CD4-positive, alpha-beta T cell treated with Interleukin-15 for 1 hour (primary cell): ENCODE data around the gene CSNK1A1.
"Not testable (repeated sequence)": the region's sequence is repeated elsewhere in the genome, so short reads cannot be mapped to it uniquely, and the experiment has no call there.

Experiments
- DNase-seq: peaks from one replicate; pipeline ENCODE4 v3.0.0-alpha.2; 2020

The CSNK1A1 gene

DNA sequence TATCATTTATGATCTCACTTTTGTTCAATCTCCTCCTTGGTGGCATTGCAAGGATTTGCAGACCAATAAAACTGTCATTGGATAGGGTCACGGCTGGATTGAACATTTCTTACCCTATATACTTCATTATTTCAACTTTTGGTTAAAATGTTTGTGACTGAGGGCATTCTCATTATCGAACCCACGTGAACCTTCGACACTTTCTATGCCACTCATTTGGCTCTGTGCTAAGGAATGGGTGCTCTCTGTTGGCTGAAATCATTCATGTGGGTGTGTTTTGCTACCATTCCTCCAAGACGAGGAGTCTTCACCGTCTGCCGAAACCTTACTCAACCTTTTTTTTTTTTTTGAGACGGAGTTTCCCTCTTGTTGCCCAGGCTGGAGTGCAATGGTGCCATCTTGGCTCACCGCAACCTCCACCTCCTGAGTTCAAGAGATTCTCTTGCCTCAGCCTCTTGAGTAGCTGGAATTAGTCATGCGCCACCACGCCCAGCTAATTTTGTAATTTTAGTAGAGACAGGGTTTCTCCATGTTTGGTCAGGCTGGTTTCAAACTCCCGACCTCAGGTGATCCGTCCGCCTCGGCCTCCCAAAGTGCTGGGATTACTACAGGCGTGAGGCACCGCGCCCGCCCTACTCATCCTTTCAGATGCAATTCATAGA is 62.5 kb downstream of the CSNK1A1 start:
- DNase-seq: no peak

DNA sequence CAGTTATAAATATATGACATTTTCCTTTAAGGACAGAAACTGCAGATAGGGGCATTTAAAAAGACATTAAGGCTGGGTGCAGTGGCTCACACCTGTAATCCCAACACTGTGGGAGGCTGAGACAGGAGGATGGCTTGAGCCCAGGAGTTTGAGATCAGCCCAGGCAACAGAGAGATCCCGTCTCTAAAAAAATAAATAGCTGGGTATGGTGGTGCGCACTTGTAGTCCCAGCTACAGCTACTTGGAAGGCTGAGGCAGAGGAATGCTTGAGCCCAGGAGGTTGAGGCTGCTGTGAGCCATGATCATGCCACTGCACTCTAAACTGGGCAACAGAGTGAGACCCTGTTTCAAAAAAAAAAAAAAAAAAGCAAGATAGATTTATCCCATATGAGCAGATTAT is 63.6 kb downstream of the CSNK1A1 start:
- DNase-seq: no peak

DNA sequence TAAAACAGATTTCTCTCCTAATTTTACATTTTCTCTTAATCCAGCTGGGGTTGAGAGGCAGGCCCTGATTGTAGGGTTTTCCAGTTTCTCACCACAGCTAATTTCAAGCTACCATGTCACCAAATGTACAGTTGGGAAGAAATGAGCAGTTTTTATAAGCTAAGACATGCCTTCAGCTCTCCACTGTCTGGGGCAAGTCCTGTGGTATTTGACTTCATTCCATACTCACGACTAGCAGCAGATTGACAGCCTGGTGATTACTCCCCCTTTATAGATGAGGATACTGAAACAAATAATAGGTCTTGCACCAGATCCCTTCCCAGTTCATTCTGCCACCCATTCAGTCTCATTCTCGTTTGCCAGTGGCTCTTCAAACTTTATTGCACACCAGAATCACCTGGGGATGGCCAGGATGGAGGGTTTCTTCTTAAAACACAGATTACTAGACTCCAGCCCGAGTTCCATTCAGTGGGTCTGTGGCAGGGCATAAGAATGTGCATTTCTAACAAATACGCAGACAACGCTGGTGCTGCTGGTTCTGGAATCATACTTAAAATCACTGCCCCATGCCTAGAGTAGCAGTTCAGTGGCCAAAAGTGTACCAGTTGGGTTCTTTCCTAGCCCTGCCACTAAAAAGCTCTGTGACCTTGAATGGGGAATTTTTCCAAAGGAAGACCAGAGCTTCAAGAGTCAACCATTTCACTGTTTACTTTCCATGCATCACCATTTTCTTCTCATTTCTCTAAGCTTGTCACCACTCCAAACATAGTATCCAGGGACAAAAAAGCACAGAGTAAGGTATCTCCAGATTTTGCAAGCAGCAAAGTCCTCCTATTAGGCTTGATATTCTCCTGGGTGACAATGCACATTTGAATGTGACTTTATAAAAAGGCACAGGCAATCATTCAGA is 64.3 kb downstream of the CSNK1A1 start:
- no peak for DNase-seq

DNA sequence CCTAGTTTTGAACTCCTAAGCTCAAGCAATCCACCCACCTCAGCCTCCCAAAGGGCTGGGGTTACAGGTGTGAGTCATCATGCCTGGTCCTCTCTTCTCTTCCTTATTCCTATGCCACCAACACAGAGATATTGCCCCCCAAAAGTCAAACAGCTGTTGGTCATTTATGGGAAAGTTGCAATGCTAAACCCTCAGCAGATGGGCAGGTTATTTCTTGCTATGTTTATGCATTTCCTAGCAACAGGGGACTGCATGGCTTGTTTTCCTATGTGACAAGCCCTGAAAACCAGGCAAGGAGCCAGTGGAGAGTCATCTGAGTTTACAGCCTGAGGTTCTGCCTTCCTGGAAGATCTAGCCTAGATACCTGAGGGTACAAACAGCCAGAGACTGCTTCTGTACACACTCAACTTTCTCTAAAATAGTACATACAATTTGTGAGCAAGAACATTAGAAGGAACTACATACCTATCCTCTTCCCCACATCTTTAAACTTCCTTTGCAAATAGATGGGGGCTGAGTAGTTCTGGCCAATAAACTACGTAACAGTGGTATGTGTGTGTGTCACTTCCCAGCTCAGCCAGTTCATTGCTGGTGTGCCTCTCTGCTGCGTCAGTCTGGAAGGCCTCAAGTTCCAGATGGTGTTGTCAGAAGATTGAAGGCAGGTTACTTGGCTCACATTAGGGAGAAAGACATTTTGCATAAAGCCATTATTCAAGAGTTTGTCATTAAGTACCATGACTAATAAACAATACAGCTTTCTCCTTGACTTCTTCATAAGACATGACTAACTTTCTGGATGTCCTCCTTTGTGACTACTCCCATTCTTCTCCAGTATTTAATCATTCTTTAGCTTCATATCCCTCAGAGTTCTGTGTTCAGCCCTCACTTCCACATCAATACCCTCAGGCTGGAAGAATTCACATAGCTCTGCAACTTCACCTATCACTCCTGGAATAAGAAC is 65.3 kb downstream of the CSNK1A1 start:
- no peak for DNase-seq

DNA sequence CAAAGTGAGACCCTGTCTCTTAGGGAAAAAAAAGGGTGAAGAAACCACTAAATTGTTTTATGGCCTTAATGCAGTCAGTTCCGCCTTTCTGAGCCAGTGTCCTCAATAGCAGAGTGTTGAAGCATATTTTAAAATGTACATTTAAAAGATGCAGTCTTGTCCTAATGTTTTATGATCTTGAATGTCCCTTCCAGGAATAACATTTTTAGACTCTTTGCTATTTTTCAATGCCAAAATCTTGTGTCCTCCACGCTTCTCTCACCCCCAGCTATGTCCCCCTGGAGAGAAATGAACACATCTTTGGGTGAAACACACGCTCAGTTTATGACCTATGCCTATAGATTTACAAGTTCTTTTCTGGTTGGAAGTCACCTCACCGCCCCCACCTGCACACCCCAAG is 69.8 kb downstream of the CSNK1A1 start:
- no peak for DNase-seq

DNA sequence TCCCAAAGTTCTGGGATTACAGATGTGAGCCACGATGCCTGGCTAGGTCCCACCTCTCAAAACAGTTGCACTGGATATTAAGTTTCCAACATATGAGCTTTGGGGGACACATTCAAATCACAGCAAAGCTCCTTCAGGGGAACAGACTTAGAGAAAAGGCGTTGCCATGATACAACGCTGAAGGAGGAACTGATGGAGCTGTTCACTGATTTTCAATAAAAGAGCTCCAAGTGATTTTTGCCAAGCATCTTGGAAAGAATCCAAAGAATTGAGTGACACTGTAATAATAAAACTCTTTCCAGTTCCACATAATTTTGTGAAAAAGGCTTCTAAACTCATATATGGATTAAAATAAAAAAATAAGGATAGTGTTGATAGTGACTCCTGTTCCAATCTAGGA is 72.5 kb downstream of the CSNK1A1 start:
- DNase-seq: no peak

DNA sequence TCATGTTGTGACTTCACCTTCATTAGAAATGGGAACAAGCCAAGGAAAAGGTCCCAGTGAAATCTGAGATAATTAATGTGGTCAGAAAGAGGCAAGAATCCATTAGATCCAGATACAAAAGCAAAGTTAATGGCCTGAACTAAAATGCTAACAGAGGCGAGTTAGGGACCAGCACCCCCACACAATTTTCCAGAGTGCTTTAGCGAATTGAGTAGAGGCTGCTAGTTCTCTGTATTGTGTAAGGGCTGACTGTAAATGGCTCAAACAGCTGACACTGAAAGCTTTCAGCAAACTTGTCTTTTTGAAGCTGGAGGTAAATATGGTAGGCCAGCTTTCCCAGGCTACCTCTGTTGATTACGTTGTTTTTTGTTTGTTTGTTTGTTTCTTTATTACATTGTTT is 75.5 kb downstream of the CSNK1A1 start:
- DNase-seq: no peak

DNA sequence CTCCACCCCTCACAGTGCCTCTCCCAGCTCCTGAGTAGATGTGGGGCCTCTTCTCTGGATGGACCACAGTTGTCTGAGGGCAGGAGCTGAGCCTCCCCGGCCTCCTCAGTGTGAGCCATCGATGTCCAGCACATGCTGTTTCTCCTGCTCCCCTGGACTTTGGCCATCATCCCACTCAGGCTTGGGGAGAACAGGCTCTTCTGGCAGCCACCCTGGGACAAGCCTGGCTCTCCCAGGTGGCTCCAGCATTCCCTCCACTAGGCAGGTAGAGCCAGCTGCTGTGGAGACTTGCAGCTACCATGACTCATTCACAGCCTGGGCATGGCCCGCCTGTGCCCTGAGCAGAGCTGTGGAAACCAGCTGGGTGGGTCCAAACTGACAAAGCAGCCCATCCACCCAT is 77.0 kb downstream of the CSNK1A1 start:
- no peak for DNase-seq

DNA sequence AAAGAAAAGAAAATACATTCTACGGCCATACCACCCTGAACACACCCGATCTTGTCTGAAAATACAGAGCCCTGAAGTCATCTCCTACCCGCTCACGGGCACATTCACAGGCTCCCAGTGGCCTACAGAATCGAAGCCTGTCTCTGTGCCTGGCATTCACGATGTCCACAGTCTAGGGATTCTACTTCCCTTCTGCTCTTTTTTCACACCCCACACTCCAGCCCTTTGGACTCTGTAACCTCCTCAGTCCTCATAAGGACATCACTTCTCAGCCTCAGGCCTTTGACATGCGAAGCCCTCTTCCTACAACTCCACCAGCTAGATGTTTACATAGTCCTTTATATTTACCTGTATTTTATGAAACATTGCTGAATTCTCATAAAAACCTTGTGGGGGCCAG is 77.8 kb downstream of the CSNK1A1 start:
- no peak for DNase-seq

DNA sequence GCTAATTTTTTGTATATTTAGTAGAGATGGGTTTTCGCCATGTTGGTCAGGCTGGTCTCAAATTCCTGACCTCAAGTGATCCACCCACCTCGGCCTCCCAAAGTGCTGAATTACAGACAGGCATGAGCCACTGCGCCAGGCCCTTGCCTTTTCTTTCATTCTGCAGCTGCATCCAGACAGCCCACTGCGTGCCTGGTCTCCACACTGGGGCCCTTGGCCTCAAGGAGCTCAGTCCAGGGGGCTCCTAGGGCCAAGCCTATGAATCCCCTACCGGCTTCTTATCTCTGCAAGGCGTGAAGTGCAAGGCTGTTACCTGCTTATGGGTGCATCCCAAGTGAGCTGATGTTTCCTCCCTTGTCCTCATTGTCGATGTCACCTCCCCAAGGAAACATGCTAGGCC is 78.8 kb downstream of the CSNK1A1 start:
- DNase-seq: no peak

DNA sequence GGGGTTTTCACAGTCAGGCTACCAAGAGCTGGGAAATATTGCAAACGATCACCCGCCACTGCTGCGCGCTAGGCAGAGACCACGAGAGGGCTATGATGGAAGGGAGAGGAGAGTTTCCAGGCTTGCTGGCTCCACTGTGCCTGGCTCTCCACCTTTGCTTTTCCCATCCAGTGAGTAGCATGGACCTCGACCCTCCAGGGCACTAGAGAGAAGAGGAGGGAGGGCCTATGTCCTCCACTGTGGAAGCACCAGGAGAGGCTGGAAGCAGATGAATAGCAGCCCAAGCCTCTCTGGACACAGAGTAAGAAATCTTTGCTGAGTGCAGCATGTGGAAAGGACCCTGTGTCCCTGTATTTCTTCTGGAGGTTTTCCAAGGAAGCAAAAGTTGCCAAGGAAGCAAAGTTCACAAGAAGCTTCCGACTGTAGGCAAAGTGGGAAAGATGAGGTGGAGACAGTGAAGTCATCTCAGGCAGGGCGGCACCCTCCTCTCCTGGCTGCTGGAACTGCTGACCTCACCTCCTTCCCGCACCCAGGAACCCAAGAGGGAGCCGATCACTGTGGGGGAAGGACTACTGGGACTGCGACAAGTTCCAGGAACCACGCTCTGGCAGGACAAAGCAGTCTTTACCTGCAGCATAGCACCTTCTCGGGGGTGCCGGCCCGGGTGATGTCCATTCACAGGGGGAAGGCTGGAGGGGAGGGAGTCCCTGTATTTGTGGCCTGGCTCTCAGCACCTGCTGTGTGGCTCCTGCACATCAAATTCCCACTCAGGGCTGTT is 79.6 kb downstream of the CSNK1A1 start:
- DNase-seq: no peak

DNA sequence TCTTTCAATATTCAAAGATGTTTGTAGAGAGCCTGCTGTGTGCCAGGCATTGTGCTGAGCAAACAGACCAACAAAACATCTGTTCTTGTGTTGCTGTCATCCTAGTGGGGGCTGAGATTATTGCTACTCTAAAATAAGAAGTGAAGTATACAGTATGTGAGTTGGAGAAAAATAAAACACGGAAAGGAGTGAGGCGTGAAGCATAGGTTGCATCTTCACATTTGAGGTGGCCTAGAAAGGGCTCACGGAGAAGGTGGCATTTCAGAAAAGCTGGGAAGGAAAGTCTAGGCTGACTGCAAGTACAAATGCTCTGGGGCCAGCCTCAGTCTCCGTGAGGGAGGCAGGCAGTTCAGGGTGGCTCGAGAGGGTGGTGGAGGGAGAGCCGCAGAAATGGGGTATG is 80.3 kb downstream of the CSNK1A1 start:
- no peak for DNase-seq

DNA sequence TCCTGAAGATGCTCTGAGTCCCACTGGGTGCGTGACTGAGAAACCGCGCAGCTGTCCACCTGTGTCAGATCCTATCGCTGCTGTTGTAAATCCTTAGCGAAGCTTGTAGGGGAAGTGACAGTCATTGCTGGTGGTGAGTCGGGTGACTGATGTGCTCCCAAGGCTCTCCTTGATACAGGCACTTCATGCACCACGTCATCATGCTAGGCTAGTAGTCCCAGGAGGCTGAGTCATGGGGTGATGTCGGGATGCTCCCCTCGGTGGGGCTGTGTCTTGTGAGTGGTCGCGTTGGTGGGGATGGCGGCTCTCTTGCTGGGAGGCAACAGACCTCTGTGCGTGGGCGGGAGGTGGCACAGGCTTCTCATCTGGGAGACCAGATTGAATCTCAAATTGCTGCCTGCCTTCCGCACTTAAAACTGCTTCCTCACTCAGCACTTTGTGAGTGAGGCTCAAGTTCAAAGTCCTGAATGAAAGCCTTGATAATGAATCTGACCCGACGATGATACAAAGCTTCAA is 84.7 kb downstream of the CSNK1A1 start:
- no peak for DNase-seq

DNA sequence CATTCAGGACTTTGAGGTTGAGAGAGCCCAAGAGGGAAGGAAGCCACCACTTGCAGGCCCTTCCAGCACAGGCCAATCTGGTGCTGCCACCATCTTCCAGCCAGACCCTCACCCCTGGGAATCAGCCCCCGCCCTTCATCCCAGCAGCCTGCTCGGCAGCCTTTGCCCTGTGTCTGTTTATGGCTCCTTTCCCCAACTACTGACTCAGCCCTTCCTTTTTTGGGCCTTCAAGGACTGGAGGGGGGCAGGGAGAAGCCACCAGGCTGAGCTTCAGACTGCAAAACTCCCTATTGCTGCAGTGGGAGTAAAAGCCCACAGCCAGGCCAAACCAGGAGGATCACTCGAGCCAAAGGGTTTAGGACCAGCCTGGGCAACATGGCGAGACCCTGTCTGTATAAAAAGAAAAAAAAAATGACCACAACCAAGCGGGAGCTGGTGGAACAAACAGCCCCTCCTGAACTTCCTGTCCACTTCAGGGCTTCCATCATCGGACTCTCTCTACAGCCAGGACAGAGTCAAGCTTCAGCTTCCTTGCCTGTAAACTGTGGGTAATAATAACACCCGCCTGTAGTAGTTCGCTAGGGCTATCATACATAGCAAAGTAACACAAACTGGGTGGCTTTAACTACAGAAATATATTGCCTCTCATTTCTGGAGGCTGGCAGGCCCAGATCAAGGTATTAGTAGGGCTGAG is 86.3 kb downstream of the CSNK1A1 start:
- no peak for DNase-seq

DNA sequence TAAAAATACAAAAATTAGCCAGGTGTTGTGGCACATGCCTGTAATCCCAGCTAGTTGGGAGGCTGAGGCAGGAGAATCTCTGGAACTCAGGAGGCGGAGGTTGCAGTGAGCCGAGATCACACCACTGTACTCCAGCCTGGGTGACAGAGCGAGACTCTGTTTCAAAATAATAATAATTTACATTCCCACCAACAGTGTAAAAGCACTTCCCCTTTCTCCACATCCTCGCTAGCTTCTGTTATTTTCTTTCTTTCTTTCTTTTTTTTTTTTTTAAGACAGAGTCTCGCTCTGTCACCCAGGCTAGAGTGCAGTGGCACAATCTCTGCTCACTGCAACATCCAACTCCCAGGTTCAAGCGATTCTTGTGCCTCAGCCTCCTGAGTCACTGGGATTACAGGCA is 89.3 kb downstream of the CSNK1A1 start:
- not testable (repeated sequence) for DNase-seq

DNA sequence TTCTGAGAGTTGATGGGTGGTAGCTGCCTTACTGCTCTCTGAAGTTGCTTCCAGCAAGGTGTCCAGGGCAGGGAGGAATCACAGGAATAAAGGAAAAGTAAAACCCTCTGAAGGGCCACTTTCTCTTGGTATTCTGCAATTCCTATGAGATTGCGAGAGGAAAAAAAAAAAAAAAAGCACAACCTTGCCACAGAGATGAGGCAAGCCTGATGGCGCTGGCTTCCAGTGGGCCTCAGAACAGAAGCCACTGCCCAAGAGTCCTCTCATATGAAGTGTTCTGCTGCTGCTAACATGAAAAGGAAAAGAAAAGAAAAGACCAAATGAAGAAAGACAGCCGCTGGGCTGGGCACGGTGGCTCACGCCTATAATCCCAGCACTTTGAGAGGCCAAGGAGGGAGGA is 91.3 kb downstream of the CSNK1A1 start:
- no peak for DNase-seq

DNA sequence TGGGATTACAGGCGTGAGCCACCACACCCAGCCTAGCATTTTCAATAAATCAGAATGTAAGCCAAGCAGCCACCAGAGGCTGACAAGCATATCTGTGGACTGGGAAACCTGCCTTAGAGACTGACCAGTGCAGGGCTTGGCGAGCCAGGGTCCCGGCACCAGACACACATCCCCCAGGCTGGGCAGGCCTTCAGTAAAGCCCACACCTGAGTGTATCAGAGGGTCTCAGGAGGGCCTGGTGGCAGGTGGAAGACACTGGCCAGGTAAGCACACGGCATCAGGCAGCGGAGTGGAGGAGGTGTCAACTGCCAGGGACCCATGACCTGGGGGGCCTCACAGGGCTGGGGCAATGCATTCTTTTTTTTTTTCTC is 93.9 kb downstream of the CSNK1A1 start:
- no peak for DNase-seq

DNA sequence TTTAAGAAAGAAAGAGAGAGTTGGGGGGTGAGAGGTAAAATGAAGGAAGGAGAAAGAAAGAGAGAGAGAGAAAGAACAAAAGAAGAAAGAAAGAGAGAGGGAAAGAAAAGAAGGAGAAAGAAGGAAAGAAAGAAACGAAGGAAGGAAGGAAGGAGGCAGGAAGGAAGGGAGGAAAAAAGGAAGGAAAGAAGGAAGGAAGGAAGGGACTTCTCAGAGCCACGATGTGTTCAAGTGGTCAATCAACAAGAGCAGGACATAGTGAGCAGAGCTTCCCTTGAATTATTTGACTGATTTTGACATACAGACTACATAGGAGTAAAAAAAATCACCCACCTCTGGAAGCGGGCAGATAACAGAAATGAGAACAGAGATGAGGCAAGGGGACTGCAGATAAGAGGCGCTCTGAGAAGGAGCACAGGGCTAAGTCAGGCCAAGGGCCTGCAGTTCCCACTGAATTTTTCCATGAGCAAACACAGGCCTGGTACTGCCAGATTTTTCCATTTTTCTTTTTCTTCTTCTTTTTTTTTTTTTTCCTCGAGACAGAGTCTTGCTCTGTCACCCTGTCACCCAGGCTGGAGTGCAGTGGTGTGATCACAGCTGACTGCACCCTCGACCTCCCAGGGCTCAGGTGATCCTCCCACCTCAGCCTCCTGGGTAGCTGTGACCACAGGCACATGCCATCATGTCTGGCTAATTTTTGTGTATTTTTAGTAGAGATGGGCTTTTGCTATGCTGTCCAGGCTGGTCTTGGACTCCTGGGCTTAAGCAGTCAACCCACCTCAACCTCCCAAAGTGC is 94.4 kb downstream of the CSNK1A1 start:
- no peak for DNase-seq

DNA sequence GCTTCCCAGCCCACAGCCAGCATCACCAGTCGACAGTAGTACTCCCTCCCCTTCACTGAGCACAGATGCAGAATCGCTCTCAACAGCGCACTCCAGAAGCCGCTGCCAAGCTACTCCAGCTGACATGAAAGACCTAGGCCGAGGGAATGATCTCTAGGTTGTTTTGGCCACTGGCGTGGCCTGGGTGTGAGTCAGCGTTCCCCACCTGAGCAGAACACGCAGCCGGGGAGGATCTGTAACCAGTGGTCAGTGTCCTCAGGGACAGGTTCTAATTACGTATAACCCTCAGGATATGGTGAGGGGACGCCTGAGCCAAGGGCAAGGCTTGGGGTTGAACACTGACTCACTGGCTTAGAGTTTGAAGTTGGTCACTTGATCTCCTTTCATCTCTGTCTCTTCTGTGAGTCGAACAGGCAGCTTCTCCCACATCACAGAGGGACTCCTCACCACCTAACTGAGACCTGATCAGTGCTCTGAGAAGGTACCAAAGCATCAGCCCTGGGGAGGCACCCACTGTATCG is 95.3 kb downstream of the CSNK1A1 start:
- no peak for DNase-seq

DNA sequence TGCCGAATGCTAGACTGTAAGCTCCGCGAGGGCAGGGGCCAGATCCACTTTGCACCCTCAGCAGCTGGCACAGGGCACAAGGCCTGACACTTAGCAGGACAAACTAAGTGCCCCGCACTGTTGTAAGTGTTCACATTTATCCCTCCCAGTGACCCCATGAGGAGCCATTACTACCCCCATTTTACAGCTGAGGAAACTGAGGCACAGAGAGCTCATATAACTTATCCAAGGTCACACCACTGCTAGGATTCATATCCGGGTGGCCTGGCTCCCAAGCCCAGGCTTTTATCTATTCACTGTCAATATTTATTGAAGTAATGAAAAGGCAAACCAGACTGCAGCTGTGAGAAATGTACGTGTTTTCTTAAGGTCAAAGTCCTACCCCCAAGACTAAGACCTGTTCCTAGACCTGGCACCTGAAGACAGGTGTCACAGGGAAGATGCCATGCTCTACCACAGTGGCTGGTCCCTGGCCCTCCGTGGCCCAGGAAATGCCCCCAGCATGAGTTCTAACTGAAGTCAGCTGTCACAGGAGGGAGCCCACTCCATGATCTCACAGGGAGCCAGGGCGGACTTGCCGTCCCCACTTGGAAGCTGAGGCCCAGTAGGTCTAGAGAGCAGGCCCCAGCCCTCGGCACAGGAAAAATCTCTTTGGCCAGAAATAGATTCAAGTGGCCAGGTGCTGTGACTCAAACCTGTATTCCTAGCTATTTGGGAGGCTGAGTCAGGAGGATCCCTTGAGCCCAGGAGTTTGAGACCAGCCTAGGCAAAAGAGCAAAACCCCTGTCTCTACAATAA is 97.4 kb downstream of the CSNK1A1 start:
- no peak for DNase-seq
